Right lobe of liver (tissue), 6 donors: ENCODE results near the gene CFAP210. TPM values are rescaled to one million over a fixed set of nuclear protein-coding genes. Genes with fewer than 3 reads are reported as not detected.
"Not testable (repeated sequence)": the region's sequence is repeated elsewhere in the genome, so short reads cannot be mapped to it uniquely, and the experiment has no call there.

ENCODE experiments used
- ATAC-seq, 4 donors: fragments of 200-7000 bp; cut with Tn5 transposase; one replicate each; pipeline ENCODE4 v1.9.1; 2020; ENCODE audit warnings: mild to moderate bottlenecking in 4 of 4, moderate library complexity in 4 of 4
- DNase-seq, 3 donors: peaks; one replicate each; pipeline ENCODE4 v3.0.0-alpha.2; 2020
- H3K27ac ChIP-seq, 3 donors: fragments of 200-600 bp; one replicate each; pipeline ENCODE4 v1.8.0; 2022
- H3K27me3 ChIP-seq, 2 donors: fragments of 200-600 bp; one replicate each; pipeline ENCODE4 v1.8.0; 2022
- H3K36me3 ChIP-seq, 4 donors: fragments of 200-600 bp; sonication (generic) in 1 of 4; one replicate each; pipeline versions ENCODE4 v1.5.1 to v1.8.0; 2017 to 2022; ENCODE audit warnings: control low read depth in 1 of 4
- H3K4me1 ChIP-seq, 4 donors: fragments of 200-600 bp; sonication (generic) in 1 of 4; one replicate each; pipeline versions ENCODE4 v1.5.1 to v1.8.0; 2017 to 2022; ENCODE audit warnings: control low read depth in 1 of 4
- H3K4me3 ChIP-seq, 3 donors: fragments of 200-600 bp; one replicate each; pipeline ENCODE4 v1.8.0; 2022
- H3K9me3 ChIP-seq, 4 donors: fragments of 200-600 bp; sonication (generic) in 1 of 4; one replicate each; pipeline versions ENCODE4 v1.5.1 to v1.8.0; 2017 to 2022; ENCODE audit warnings: control low read depth in 1 of 4
- POLR2A ChIP-seq: fragments of 450-650 bp; IDR thresholded peaks from one replicate; pipeline ENCODE4 v1.6.1; 2017; ENCODE audit warnings: antibody characterized with exemption, mild to moderate bottlenecking
- WGBS: methylation state at CpG from one replicate; pipeline ENCODE4 v1.1.6; 2018; ENCODE audit warnings: low coverage, low lambda C conversion rate; ENCODE audit not compliant: insufficient coverage; ENCODE audit errors: missing lambda C conversion rate; 5-methylcytosine and 5-hydroxymethylcytosine counted together
- intact Hi-C, 2 donors: fragments of 100-400 bp; cut with DNase I; formaldehyde crosslinking; loops; one replicate each; pipeline versions ENCODE4 v1.11.2 to v1.14.1; 2022
- total RNA-seq, 6 experiments: library from RNA; depleted of rRNA in 2 of 6; stranded (reverse); fragments of >200 nt in 2 of 6; fragmentation: NEBNext Ultra II Directional in 3 of 6; extraction: Animal tissue kit (Norgen Biotek cat#: 25700) in 3 of 6; gene quantifications; one replicate each; pipeline versions ENCODE4 v1.1.0 to v1.2.4, GENCODE V29; 2016 to 2023
- TF ChIP-seq, protein P1 (sequence below), 4 donors: fragments of 200-600 bp in 3 of 4; fragments of 450-650 bp in 1 of 4; IDR thresholded peaks; one replicate each; pipeline versions ENCODE4 v1.5.1 to v1.8.0; 2016 to 2022; ENCODE audit warnings: antibody characterized with exemption in 4 of 4, mild to moderate bottlenecking in 2 of 4
- donor health status: DM: no; HTN: yes; CAD: no.
- donor health status: DM: no; HTN: no; CAD: no.
- donor health status: DM: no; HTN: no; CAD: no.
- donor health status: DM: no; HTN: yes; CAD: no.
- donor health status: DM: no; HTN: yes; CAD: no.

The CFAP210 gene
- total RNA-seq, 6 experiments from 2014 or later: 0.86 TPM; not detected in 5

DNA sequence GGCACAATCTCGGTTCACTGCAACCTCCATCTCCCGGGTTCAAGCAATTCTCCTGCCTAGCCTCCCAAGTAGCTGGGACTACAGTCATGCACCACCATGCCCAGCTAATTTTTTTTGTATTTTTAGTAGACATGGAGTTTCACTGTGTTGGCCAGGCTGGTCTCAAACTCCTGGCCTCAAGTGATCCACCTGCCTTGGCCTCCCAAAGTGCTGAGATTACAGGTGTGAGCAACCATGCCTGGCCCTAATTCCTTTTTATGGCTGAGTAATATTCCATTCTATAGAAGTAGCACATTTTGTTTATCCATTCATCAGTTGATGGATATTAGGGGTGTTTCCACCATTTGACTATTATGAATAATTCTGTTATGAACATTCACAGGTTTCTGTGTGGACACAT, 9.5 kb downstream of the CFAP210 start:
- H3K4me1 ChIP-seq: peaks cover 0 to 16% (median 10%) of the 10 kb centered on the region in 4 donors
- DNase-seq, H3K9me3 ChIP-seq, H3K36me3 ChIP-seq, H3K27me3 ChIP-seq, intact Hi-C loops, H3K4me3 ChIP-seq, ATAC-seq: not testable (repeated sequence)
- WGBS: 89% methylated on average over 2 of the region's 2 CpGs
- peak overlapping the region in 1 of 3 donors; percentile 76 for H3K27ac ChIP-seq

DNA sequence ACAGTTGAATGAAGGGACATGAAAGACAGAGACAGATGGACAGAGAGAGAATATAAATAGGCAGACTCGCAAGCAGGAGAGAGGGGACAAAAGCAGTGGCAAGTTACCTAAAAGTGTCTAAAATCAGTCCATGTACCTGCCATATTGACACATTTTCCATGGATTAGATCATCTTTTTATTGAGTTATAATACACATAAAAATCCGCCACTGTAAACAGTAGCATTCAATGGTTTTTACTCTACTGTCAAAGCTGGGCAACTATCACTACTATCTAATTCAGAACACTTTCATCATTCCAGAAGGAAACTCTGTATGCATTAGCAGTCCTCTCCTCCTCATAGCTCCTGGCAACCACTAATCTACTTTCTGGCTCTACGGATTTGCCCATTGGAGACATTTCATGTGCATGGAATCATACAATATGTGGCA, 10.1 kb downstream of the CFAP210 start:
- no peaks in the 10 kb centered on the region for H3K27me3 ChIP-seq
- peaks cover 0 to 16% (median 10%) of the 10 kb centered on the region in 4 donors for H3K4me1 ChIP-seq
- peak in 3 of 4 donors; percentile 7 to 46 (median 15) for ATAC-seq
- no peak overlapping the region for H3K4me3 ChIP-seq
- peak overlapping the region; percentile 64 to 76 (median 73) for H3K27ac ChIP-seq
- no peak for DNase-seq
- WGBS: 81% methylated on average over 3 of the region's 3 CpGs
- TF ChIP-seq, protein P1, sequence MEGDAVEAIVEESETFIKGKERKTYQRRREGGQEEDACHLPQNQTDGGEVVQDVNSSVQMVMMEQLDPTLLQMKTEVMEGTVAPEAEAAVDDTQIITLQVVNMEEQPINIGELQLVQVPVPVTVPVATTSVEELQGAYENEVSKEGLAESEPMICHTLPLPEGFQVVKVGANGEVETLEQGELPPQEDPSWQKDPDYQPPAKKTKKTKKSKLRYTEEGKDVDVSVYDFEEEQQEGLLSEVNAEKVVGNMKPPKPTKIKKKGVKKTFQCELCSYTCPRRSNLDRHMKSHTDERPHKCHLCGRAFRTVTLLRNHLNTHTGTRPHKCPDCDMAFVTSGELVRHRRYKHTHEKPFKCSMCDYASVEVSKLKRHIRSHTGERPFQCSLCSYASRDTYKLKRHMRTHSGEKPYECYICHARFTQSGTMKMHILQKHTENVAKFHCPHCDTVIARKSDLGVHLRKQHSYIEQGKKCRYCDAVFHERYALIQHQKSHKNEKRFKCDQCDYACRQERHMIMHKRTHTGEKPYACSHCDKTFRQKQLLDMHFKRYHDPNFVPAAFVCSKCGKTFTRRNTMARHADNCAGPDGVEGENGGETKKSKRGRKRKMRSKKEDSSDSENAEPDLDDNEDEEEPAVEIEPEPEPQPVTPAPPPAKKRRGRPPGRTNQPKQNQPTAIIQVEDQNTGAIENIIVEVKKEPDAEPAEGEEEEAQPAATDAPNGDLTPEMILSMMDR (IDR thresholded peaks at IDR 0.05): no peak
- no peak for TF ChIP-seq POLR2A
- H3K36me3 ChIP-seq: no peaks in the 10 kb centered on the region
- intact Hi-C loops: no loop called here
- no peaks in the 10 kb centered on the region for H3K9me3 ChIP-seq

DNA sequence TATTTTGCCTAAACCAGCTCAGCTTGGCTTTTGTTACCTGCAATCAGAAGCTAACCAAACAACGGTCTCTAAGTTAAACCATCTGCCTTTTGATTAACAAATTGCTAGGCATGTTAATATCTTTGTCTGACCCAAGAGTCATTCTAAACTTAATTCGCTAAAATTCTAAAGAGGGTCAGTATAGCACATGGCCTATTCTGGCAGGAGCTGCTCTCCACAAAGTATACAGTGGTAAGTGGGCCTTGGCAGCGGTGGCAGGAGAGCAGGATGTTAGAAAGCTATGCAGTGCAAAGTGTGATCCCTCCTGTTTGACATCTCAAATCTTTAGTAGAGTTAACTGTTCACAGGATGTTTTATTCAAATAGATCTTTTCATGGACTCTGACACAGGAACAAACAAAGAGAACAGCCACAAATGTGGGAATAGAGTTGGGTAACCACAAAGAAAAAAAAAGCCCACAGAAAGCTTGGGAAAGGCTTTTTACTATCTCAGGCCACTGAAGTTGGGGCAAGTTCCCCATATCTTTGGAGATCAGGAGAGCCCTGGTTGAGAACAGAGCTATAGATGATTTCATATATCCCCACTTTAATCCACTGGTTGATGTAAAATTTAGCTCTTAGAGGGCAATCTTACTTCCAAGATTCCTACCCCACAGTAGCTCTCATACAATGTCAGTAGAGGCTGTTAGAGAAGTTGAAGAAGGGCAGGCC, 10.6 kb downstream of the CFAP210 start:
- Histone ChIP-seq H3K36me3 (no peaks in the 10 kb centered on the region), H3K4me3 (no peak overlapping the region), H3K4me1 (peaks cover 0 to 16% (median 10%) of the 10 kb centered on the region in 4 donors), H3K9me3 (no peaks in the 10 kb centered on the region), H3K27me3 (no peaks in the 10 kb centered on the region), H3K27ac (peak overlapping the region; percentile 64 to 76 (median 73))
- ATAC-seq (peak; percentile 95 to 99 (median 96)), DNase-seq (peak in 2 of 3 donors; percentile 52 to 53)
- intact Hi-C loops: no loop called here
- WGBS: 8% methylated on average over 3 of the region's 3 CpGs
- peak; percentile 72 for TF ChIP-seq POLR2A
- TF ChIP-seq, protein P1 (IDR thresholded peaks at IDR 0.05): no peak

DNA sequence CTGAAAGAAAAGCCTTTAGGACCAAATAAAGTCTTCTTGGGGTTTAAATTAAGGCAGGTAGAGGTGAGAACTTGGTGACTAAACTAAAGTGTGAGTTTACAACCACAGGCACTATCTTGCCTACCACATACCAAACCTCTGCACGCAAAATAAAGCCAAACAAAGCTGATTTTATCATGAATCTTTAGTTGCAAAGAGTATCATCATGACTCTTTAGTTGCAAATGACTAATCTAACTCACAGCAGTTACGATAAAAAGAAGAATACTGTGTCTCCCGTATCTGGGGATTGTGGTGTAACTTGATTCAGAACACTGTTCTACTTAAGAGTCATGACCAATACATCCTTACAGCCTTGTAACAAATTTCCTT, 11.2 kb downstream of the CFAP210 start:
- Histone ChIP-seq H3K27ac (peak overlapping the region in 2 of 3 donors; percentile 8 to 64), H3K4me3 (no peak overlapping the region), H3K27me3 (no peaks in the 10 kb centered on the region), H3K9me3 (no peaks in the 10 kb centered on the region), H3K36me3 (no peaks in the 10 kb centered on the region), H3K4me1 (peaks cover 0 to 16% (median 10%) of the 10 kb centered on the region in 4 donors)
- 68% methylated on average over 3 of the region's 3 CpGs for WGBS
- ATAC-seq (peak in 1 of 4 donors; percentile 11), DNase-seq (no peak)
- TF ChIP-seq, protein P1 (IDR thresholded peaks at IDR 0.05): no peak
- TF ChIP-seq POLR2A: no peak
- intact Hi-C loops: no loop called here

DNA sequence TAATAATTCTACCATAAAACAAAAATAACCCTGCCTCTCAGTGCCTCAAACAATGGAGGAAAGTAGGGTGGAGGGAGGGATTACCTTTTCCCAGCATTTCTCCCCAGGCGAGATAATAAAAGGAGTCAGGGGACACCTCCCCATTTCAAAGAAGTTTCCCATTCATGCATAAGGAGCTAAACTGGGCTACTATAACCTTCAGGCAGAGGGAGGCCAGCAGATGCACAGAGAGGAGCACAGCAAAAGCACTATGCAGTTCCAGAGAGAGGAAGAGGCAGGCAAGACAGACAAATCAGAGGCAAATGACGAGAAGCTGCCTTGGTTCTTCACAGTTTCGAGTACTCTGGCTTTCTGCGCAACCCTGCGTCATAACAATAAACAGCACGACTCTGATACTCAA, 17.4 kb downstream of the CFAP210 start:
- no peaks in the 10 kb centered on the region for H3K9me3 ChIP-seq
- no peaks in the 10 kb centered on the region for H3K27me3 ChIP-seq
- H3K27ac ChIP-seq: no peak overlapping the region
- H3K36me3 ChIP-seq: no peaks in the 10 kb centered on the region
- 88% methylated on average over 6 of the region's 6 CpGs for WGBS
- DNase-seq: no peak
- intact Hi-C loops: no loop called here
- no peak overlapping the region for H3K4me3 ChIP-seq
- no peaks in the 10 kb centered on the region for H3K4me1 ChIP-seq
- TF ChIP-seq, protein P1 (IDR thresholded peaks at IDR 0.05): no peak
- TF ChIP-seq POLR2A: no peak
- ATAC-seq: no peak
